Dermis microvascular lymphatic vessel endothelial cell (primary cell): Measurements from ENCODE around the gene COL16A1. TPM values are rescaled to one million over a fixed set of nuclear protein-coding genes. Genes with fewer than 3 reads are reported as not detected.

Source experiments
- DNase-seq, 2 donors: peaks; one replicate each; pipeline versions ENCODE4 v3.0.0 to v3.0.0-alpha.2; 2010; ENCODE audit warnings: low read depth in 2 of 2
- total RNA-seq: library from RNA; depleted of rRNA; stranded (reverse); fragments of >200 nt; gene quantifications from 2 replicates; pipeline ENCODE4 v1.2.1, GENCODE V29; 2014

The COL16A1 gene
- total RNA-seq = 0.26 and 0.51 TPM in 2 replicates

DNA sequence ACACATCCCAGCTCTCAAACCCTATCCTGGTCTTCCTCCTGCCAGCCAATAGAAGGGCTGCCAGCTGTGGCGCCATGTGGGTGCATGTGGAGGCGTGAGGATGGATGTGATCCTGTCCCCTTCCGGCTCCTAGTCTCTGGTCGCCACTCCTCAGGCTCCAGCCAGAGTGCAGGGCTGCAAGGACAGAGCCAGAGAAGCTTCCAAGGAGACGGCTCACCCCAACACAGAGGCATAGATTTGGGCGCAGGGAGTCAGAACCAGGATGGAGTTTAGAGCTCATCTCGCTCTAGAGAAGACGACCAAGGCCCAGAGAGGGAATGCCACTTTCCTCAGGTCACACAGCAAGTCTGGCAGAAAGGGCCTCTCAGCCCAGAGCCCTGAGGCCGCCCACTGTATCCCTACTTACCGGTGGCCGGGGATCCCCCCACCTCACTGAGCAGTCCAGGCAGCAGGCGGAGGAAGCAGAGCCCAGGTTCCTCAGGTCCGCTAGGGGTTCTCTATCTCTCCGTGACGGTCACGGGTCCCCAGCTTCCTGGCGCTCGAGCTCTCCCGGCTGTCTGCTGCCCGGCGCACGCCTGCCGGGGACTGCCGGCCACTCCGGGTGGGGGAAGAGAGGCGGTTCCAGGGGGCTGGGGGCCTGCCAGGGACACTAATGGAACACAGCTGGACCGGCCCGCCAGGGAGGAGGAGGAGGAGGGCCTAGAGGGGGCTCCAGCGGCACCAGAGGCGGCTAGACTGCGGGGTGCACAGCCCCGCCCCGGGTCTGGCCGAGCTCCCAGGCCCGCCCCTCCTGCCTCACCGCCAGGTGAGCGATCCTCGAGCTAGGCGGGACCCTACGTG lies at the start of gene COL16A1:
Gene COL16A1, minus strand, starts transcription at position 587 of the 840 bp plus-strand sequence. CDS start 1,824 bp downstream, outside the sequence.
- DNase-seq = no peak

DNA sequence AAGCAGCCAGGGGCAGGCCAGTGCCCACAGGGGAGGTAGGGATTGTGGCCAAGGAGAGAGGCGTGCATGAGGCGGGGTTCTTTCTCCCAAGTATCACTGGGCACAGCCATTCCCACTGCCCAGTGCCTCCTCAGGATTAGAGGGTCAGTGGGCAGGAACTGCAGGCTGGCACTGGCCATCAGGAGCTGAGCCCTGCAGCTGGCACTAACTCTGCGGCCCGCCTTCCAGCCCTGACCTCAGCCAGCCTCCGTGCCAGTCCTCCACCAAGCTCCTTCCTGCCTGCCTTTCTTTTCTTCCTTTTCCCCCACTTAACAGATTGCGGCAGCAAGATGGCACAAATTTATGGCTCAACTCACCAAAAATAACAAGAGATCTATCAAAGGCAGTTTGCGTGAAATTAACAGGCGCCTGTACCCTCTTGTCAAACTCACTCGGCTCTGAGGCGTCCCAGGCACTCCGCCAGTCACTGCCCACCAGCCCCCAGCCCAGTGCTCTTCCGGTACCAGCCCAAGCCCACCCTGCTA lies 49.2 kb upstream of the COL16A1 start:
- DNase-seq = no peak

DNA sequence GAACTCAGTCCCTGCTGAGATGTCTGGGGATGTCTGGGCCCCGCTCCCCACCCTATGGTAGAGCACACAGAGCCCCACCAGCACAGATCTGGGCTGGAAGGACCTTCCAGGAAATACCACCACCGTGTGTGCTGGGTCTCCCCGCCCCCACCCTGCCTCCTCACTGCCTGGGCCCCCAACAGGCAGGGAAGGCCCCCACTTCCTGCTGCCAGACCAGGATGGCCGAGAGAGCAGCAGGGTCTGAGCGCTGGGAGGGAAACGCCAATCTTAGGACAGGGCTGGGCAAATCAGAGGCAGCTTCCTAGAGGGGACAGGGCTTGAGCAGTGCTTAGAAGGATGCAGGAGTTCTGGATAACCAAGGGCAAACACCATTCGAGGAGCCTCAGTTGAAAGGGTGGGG lies 48.4 kb upstream of the COL16A1 start:
- DNase-seq = no peak

DNA sequence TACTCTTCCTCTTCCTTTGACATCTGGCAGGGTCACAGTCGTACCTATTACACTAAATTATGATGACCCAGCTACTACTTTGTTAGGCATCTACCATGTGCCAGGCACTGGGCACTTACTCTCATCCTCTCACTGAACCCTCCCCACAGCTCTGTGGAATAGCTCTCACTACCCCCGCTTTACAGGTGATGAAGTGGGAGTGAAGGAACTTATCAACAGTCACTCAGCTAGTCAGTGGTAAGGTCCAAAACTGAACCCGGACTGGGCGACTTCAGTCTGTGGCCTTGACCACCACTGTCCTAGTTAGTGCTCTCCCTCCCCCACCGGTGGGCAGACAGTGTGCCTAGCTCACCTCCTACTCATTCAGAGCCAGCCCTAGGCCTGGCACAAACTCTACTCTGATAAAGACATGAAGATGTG lies 48.0 kb upstream of the COL16A1 start:
- no peak for DNase-seq

DNA sequence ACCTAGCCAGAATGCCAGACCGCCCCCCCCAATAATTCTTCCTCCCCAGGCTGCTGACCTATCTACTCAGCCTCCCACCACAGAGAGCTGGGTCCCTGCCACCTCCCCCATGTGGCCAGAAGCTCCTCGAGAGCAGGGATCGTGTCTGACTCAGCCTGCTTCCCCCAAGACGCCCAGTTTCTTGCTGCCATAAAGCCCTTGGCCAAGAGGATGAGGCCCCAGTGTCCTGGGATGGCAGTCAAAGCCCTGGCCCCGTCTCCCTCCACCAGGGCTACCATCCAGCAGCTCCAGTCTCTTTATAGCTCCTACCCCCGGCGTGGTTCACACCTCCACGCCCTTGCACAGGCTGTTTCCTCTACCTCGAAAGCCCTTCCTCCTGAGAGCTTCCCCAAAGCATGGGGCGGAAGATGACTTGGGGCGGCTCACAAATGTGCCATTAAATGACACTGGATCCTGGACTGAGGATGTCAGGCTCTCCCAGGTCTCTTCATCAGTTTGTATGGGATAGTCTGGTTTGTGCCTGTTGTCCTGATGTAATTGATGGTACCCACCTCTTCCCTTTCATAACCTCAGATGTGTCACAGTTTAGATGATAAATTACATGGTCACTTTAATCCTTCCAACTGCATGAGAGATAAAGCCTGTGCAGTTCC lies 47.2 kb upstream of the COL16A1 start:
- DNase-seq = no peak

DNA sequence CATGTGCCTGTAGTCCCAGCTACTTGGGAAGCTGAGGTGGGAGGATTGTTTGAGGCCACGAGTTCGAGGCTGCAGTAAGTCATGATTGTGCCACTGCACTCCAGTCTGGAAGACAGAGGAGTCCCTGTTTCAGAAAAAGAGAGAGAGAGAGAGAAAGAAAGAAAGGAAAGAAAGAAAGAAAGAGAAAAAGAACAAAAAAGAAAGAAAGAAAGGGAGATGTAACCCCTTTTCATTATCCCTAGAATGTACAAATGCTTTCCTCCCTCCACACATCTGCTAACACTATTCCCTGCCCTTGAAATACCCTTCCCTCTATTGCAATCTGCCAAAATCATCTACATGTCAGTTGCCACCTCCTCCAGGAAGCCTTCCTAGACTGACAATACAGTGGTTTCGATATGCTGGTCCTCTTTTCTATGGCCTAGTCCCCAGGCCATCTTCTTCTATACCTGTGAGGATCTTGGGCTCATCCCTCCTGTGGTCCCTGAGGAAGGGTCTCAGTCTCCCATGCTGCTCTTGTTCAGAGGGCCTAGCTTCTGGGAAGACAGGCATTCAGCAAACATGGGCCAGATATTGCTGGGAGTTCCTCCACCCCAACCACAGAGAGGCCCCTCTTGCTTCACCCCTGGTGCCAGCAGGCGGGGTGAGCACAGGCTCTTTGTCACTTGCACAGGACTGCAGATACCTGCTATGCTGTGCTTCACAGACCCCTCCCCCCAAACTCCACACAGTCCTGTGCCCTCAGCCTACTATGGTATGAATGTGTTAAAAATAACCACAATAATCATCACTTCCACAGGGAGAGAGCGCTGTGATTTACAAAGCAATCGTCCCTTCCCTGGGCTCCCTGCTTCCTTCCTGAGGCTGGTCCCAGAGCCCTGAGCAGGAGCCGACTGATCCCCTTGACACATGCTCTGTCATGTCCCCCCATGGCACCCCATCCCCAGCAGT lies 46.2 kb upstream of the COL16A1 start:
- DNase-seq = no peak

DNA sequence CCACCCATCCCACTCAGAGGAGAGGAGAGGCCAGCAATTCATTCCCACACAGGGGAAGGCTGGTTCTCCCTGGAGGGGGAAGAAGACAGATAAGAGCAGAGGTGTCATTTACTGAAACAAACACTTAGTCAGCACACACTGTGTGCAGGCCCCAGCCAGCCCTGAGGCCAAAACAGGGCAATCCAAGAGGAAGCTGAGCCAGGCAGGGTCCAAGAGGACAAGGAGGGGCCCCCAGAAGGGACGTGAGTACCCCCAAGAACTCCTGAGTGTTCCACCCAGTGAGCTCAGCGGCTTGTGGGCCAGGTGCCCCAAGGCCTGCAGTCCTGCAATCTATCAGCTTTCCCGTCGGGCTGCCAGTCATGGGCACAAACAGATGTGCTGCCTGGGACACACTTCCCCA lies 44.5 kb upstream of the COL16A1 start:
- no peak for DNase-seq

DNA sequence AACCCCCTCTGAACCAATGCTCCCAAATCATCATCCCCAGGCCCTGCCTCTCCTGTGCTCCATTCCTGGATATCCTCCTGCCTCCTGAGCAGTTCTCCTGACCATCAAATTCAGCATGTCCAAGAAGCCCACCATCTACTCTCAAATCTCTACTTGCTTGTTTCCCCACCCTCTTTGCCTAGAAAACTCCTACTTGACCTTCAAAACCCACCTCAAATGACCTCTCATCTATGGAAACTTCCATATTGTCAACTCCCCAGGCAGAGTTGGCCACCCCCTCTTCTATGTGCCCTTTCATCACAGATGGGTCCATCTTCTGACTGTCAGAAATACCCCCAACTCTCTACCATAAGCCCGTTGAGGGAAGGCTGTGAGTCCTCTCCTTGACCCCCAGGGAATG lies 43.5 kb upstream of the COL16A1 start:
- no peak for DNase-seq

DNA sequence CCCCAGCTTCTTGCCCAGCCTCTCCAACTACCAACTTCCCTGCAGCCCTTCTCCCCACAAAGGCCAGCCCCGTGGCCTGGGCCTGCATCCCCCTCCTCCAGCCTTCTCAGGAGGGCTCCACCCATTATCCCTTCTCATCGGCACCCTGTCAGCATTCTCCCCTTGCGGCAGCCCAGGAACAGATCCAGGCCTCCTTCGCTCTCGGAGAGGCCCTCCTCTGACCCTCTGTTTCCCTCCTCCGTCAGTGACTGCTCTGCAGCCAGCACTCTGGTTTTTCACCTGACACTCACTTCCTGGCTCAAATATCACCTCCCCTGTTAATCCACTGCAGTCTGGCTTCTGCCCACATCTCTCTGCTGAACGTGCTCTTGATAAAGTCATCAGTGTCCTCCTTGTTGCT lies 42.9 kb upstream of the COL16A1 start:
- DNase-seq = no peak

DNA sequence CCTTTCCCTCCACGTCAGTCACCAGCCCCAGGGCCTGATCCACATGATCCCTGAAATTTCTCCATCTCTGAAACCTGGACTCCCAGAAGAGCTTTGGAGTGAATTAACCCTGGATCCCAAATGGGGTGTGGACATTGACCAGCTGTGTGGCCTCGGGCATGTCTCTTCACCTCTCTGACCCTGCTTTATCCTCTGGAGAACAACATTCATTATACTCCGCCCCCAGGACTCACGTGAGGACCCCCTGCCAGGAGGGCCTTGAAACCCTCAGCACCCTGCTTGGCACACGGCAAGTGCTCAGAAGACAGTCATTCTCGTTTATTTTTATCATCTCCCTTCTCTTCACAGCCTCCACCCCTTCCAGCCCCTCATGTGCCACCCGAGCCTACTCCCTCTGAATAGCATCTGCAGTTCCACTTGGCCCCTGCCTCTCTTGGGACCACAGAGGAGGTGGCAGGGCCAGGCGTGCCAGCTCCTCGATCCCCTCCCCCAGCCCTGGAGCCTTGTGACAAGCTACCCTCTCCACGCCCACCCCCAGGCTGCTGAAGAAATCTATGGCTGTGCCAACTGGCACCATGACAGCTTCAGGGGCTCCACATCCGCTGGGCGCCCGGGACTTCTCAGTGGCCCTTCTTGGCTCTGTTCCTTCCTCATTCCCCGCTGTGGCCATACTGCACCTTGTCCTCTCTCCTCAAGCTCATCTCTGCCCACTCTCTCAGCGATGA lies 42.3 kb upstream of the COL16A1 start:
- no peak for DNase-seq

DNA sequence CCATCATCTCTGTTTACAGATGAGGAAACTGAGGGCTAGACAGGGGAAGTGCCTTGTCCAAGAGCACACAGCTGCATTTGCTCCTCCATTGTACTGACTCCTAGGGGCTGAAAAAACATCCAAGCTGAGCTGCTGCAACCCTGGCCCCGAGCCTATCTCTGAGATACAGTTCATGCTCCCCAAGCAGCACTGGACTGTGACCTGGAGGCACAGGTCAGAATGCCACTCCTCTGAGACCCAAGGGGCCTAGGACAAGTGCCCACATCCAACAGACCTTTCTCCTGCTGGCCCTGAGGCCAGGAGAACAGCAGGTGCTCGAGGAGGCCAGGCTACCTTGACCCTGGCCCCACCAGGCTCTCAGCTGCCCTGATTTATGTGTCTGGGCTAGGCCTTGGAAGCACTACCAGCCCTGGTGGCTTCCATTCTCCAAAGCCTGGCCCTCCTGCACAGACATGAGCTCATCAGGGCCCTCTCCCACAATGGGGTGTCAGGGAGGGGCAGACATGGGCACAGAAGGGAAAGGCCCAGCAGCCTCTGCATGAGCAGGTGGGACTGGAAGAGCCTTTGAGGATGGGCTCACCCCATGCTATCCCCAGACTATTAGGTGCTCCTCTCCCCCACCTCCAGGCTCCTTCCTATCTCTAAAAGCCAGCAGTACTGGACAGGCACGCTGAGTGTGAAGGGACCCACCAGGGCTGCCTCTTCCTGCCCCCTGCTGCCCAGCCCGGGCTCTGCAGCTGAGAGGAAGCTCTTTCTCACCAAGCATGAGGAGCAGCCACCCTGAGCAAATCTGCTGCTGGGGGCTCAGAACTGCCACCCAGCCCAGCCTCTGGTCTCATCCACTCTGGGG lies 41.5 kb upstream of the COL16A1 start:
- peak; percentile 12 to 66 for DNase-seq

DNA sequence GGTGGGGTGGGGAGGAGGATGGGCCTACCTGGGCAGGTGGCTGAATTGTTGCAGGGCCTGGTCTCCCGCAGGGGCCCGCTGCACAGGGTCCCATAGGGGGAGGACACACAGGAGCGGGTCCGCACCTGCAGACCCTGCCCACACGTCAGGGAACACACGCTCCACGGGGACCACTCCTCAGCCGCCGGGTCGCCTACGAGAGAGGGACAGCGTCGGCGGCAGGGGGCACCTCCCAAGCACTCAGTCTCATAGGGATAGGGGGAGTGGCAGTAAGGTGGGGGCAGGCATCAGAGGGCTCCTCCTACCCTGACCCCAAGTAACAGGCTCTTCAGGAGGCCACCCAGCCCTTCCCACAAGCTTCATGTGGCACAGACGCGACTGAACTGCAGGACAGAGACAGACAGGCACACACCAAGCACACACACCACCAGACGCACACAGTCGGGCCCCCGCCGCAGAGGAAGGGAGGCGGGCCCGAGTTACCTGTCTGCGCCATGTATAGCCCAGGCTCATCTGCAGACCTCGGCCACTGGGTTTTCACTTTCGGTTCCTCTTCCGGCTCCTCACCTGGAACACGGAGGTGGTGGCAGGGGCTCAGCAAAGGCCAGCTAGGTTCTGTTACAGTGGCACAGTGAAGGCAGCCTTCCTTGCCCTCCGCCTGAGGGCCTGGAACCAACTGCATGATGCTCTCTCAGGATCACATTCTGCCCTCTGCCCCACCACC lies 40.5 kb upstream of the COL16A1 start:
- no peak for DNase-seq

DNA sequence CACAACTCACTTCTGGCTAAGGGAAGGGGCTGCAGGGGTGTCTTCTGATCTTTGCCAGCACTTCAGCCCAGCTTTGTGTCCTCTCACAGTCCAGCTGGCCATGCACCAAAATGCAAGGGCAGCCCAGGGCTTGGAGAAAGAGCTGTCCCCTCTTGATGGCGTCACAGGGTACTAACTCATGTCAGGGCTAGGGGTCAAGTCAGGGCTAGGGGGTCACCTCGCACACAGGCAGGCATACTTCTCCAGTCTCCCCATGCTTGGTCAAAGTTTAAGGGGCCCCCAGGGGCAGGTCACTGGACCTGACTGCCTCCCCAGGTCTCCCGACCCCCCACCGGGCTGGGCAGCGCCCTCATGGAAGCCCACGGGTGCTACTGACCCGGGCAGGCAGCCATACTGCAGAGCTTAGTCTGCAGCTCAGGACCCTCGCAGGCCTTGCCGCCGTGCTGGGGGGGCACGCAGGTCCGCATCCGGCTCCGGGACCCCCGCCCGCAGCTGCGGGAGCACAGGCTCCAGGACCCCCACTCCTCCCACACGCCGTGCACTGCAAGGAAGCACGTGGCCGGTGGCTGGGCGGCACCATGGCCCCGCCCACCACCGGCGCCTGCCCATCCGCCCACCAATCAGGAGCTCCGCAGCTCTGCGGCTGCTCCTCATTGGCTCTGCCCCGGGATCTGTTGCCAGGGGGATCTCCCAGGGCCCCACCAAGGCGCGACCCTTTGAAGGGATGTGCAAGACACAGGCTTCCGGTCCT lies 38.8 kb upstream of the COL16A1 start:
- no peak for DNase-seq

DNA sequence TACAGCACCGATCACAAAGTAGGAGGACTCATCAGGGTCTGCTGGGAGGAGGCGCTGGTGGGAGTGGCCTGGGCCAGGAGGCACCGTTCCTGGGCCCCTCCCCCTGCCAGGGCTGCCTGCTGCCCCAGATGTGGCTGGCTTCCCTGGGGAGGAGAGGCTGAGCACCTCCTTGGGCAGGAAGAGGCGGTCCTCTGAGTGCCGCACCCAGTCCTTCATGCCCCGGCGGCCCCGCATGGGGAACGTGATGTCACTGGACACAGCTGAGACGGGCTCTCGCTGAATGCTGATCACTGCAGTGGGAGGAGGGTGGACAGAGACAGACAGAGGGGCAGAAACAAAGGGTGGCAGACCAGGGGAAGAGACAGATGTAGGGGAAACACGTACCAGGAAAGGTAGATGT lies 35.5 kb upstream of the COL16A1 start:
- DNase-seq = no peak

DNA sequence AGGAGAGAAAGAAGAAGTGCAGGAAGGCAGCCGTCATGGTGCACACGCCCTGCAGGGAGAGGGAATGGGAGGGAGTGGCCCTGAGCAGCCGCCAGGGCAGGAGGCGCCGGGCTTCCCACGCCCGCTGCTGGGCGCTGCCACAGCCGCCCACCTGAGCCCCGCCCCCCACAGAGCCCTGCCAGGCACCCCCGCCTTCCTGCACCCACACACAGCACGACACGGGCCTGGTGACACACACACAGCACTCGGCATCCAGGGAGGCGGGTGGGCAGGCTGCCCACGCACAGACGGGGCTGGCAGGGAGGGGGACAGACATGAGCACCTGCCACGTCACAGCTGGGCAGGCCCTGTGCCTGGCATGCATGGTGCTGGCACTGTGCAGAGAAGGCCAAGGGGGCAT lies 32.9 kb upstream of the COL16A1 start:
- no peak for DNase-seq

DNA sequence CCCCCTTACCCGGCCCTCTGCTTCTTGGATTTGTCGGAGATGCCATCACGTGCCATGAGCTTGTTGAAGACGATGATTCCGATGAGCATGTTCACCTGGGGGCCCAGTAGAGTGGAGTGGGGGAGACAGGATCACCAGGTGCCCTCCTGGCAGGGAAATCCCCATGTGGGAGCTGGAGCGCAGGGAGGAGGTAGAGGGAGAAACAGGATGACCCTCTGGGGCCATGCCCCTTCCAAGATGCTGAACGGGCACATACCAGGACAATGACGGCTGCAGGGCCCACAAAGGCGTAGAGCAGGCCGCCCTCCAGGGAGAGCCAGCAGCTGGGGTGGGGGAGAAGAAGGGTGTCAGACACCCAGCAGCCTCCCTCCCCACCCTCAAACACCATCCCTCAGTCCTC lies 31.8 kb upstream of the COL16A1 start:
- DNase-seq = no peak

DNA sequence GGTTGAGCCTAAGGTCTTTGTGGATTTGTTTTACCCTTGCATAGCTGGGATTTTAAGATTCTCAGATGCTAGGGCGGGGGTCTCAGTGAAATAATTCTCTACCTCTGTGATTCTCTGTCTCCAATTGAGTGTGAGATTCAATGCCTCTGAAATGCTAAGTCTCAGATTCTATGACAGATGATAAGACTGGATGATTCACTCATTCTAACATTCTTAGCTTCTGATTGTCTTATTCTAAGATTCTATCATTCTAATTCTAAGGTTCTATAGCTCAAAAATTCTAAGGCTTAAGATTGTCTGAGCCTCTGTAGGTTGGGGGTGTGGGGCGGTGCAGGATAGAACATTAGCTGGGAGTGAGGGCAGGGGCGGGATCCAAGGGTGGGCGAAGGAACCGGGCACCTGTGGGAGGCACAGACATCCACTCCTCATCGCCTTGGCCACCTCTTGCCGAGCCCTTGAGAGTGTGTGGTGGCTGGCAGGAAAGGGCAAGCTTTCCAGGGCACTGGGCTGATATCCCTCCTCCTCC lies 30.8 kb upstream of the COL16A1 start:
- DNase-seq = no peak
